ENCODE data around the gene S100B.

The S100B gene

GRCh38 chr21:46604975-46605766, at the start of gene S100B:
Gene S100B (minus strand): TSS chr21:46605082. CDS start chr21:46602415, 2,667 bp downstream.
- no peak for DNase-seq (ENCODE audit: extremely low read depth, low read depth)
- no peak within 1 kb of the TSS for H3K4me3 ChIP-seq (replicated peaks; ENCODE audit: low read depth, low read length)
- TF ChIP-seq CTCF (IDR thresholded peaks at IDR 0.05; ENCODE audit: low read depth, low read length, missing control alignments), result no peak

- no peak for DNase-seq (ENCODE audit: extremely low read depth, low read depth)
- H3K4me3 ChIP-seq (replicated peaks; ENCODE audit: low read depth, low read length), result no peak overlapping the region
- TF ChIP-seq CTCF (IDR thresholded peaks at IDR 0.05; ENCODE audit: low read depth, low read length, missing control alignments), result no peak
Measured at GRCh38 chr21:46651121-46651520, 46.2 kb upstream of the S100B start.

- no peak for DNase-seq (ENCODE audit: extremely low read depth, low read depth)
- no peak overlapping the region for H3K4me3 ChIP-seq (replicated peaks; ENCODE audit: low read depth, low read length)
- TF ChIP-seq CTCF (IDR thresholded peaks at IDR 0.05; ENCODE audit: low read depth, low read length, missing control alignments), result no peak
Measured at GRCh38 chr21:46650476-46651098, 45.7 kb upstream of the S100B start.

GRCh38 chr21:46649356-46649755, 44.5 kb upstream of the S100B start:
- no peak for TF ChIP-seq CTCF (IDR thresholded peaks at IDR 0.05; ENCODE audit: low read depth, low read length, missing control alignments)
- no peak overlapping the region for H3K4me3 ChIP-seq (replicated peaks; ENCODE audit: low read depth, low read length)
- no peak for DNase-seq (ENCODE audit: extremely low read depth, low read depth)

- no peak overlapping the region for H3K4me3 ChIP-seq (replicated peaks; ENCODE audit: low read depth, low read length)
- no peak for DNase-seq (ENCODE audit: extremely low read depth, low read depth)
- no peak for TF ChIP-seq CTCF (IDR thresholded peaks at IDR 0.05; ENCODE audit: low read depth, low read length, missing control alignments)
Measured at GRCh38 chr21:46648539-46648938, 43.7 kb upstream of the S100B start.

GRCh38 chr21:46646541-46647154, 41.8 kb upstream of the S100B start:
- no peak for DNase-seq (ENCODE audit: extremely low read depth, low read depth)
- TF ChIP-seq CTCF (IDR thresholded peaks at IDR 0.05; ENCODE audit: low read depth, low read length, missing control alignments), result no peak
- no peak overlapping the region for H3K4me3 ChIP-seq (replicated peaks; ENCODE audit: low read depth, low read length)

All from HFF-Myc (cell line).